Testis (tissue), 3 donors: ENCODE results near the gene COL26A1. TPM values are rescaled to one million over a fixed set of nuclear protein-coding genes. Genes with fewer than 3 reads are reported as not detected.

ENCODE experiments used
- DNase-seq: peaks from one replicate; pipeline ENCODE4 v3.0.0-alpha.2; 2019
- H3K27ac ChIP-seq, 2 donors: fragments of 200-600 bp; sonication (generic); one replicate each; pipeline ENCODE4 v1.5.1; 2019
- H3K27me3 ChIP-seq: fragments of 200-600 bp; sonication (generic); one replicate; pipeline ENCODE4 v1.5.1; 2019
- H3K36me3 ChIP-seq: fragments of 200-600 bp; sonication (generic); one replicate; pipeline ENCODE4 v1.5.1; 2017; ENCODE audit warnings: low read depth; ENCODE audit errors: missing control alignments
- H3K4me1 ChIP-seq: fragments of 200-600 bp; sonication (generic); one replicate; pipeline ENCODE4 v1.5.1; 2019
- H3K4me3 ChIP-seq, 2 donors: fragments of 200-600 bp; sonication (generic); one replicate each; pipeline ENCODE4 v1.5.1; 2017 to 2019
- H3K9me3 ChIP-seq: fragments of 200-600 bp; sonication (generic); one replicate; pipeline ENCODE4 v1.5.1; 2017
- POLR2A ChIP-seq: fragments of 450-650 bp; IDR thresholded peaks from one replicate; pipeline ENCODE4 v1.6.1; 2017; ENCODE audit warnings: antibody characterized with exemption, mild to moderate bottlenecking, moderate library complexity
- WGBS, 2 donors: methylation state at CpG; one replicate each; pipeline ENCODE4 v1.1.5; 2018; 5-methylcytosine and 5-hydroxymethylcytosine counted together
- intact Hi-C: fragments of 100-400 bp; cut with DNase I; formaldehyde crosslinking; loops from one replicate; pipeline ENCODE4 v1.15.1; 2023; ENCODE audit warnings: low total_unique reads
- polyA plus RNA-seq: library from polyadenylated mRNA; stranded (reverse); fragments of 350-450 nt; fragmentation: Illumina TruSeq; extraction: RNeasy Lipid Tissue Mini Kit (QIAGEN cat#74804); gene quantifications from one replicate; pipeline ENCODE4 v1.2.3, GENCODE V29; 2014; ENCODE audit warnings: low read depth, low replicate concordance; ENCODE audit not compliant: insufficient read depth
- total RNA-seq, 2 donors: library from RNA; depleted of rRNA; stranded (reverse); fragments of >200 nt; gene quantifications; one replicate each; pipeline ENCODE4 v1.2.3, GENCODE V29; 2016
- TF ChIP-seq, protein P1 (sequence below), 3 experiments: fragments of 450-650 bp in 2 of 3; fragments of 200-600 bp in 1 of 3; sonication (generic) in 1 of 3; IDR thresholded peaks; one replicate each; pipeline ENCODE4 v1.5.1; 2016 to 2019; ENCODE audit warnings: antibody characterized with exemption in 3 of 3, mild to moderate bottlenecking in 2 of 3, moderate library complexity in 1 of 3

The COL26A1 gene
- total and polyA plus RNA-seq, 3 donors from 2014 or later = 0.94 to 3.1 (median 1.1) TPM

DNA sequence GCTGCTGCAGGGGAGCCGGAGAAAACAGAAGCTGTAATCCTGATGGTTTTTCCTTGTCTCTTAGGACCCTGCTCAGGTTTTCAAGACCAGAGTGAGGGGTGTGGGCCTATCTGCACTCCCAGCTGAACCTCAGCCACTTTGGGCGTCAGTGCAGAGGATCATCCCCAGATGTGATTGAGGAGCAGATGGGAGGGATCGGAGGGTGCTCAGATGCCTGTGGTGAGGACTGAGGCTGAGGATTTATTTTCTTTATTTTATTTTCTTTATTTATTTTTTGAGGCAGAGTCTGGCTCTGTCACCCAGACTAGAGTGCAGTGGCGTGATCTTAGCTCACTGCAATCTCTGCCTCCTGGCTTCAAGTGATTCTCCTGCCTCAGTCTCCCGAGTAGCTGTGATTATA lies 13.9 kb downstream of the COL26A1 start:
- Histone ChIP-seq H3K4me3 (no peak overlapping the region), H3K27me3 (no peaks in the 10 kb centered on the region), H3K36me3 (no peaks in the 10 kb centered on the region), H3K9me3 (no peaks in the 10 kb centered on the region), H3K4me1 (no peaks in the 10 kb centered on the region), H3K27ac (no peak overlapping the region)
- intact Hi-C loops = no loop called here
- WGBS, 2 donors = 97 to 99% methylated on average over 5 of the region's 5 CpGs
- DNase-seq = no peak
- TF ChIP-seq, protein P1, sequence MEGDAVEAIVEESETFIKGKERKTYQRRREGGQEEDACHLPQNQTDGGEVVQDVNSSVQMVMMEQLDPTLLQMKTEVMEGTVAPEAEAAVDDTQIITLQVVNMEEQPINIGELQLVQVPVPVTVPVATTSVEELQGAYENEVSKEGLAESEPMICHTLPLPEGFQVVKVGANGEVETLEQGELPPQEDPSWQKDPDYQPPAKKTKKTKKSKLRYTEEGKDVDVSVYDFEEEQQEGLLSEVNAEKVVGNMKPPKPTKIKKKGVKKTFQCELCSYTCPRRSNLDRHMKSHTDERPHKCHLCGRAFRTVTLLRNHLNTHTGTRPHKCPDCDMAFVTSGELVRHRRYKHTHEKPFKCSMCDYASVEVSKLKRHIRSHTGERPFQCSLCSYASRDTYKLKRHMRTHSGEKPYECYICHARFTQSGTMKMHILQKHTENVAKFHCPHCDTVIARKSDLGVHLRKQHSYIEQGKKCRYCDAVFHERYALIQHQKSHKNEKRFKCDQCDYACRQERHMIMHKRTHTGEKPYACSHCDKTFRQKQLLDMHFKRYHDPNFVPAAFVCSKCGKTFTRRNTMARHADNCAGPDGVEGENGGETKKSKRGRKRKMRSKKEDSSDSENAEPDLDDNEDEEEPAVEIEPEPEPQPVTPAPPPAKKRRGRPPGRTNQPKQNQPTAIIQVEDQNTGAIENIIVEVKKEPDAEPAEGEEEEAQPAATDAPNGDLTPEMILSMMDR (IDR thresholded peaks at IDR 0.05) = no peak
- no peak for TF ChIP-seq POLR2A

DNA sequence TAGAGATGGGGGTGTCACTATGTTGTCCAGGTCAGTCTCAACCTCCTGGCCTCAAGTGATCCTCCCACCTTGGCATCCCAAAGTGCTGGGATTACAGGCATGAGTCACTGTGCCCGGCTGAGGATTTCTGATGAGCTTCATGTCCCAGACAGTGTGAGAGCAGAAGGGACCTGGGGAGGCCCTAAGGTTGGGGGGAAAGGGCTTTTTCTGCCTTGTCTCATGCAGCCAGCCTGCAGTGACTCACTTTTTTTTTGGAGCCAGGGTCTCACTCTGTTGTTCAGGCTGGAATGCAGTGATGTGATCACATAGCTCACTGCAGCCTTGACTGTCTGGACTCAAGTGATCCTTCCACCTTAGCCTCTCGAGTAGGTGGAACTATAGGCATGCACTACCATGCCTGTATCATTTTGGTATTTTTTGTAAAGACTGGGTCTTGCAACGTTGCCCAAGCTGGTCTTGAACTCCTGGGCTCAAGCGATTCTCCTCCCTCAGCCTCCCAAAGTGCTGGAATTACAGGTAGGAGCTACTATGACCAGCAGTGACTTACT lies 14.6 kb downstream of the COL26A1 start:
- H3K27ac ChIP-seq = no peak overlapping the region
- WGBS, 2 donors = 87 to 95% methylated on average over 4 of the region's 4 CpGs
- no peaks in the 10 kb centered on the region for H3K27me3 ChIP-seq
- no peaks in the 10 kb centered on the region for H3K4me1 ChIP-seq
- no peak overlapping the region for H3K4me3 ChIP-seq
- TF ChIP-seq, protein P1 (IDR thresholded peaks at IDR 0.05) = no peak
- no peak for TF ChIP-seq POLR2A
- intact Hi-C loops = no loop called here
- no peaks in the 10 kb centered on the region for H3K9me3 ChIP-seq
- no peak for DNase-seq
- H3K36me3 ChIP-seq = no peaks in the 10 kb centered on the region

DNA sequence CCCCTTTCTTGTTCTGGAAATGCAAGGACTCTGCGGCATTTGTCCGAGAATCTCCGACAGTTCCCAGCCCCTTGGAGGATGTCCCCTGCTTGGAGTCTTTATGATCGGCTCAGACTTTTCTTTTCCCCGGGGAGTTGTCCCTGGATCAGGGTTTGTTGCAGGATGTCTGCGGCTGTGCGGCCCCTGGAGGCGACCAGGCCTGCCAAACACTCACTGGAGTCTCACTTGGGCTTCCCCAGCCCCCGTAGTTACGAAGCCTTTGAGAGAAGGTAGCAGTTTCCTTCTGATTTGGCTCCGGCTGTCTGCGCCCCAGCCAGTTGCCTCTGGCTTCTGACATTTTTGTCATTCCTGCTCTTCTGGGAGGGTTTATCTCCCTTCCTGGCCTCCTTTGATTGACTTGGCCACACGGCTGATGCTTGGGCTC lies 16.1 kb downstream of the COL26A1 start:
- Histone ChIP-seq H3K9me3 (no peaks in the 10 kb centered on the region), H3K27me3 (no peaks in the 10 kb centered on the region), H3K27ac (no peak overlapping the region), H3K36me3 (no peaks in the 10 kb centered on the region), H3K4me3 (no peak overlapping the region), H3K4me1 (no peaks in the 10 kb centered on the region)
- intact Hi-C loops = no loop called here
- TF ChIP-seq, protein P1 (IDR thresholded peaks at IDR 0.05) = no peak
- no peak for TF ChIP-seq POLR2A
- WGBS, 2 donors = 26 to 47% methylated on average over 12 to 13 of the region's 13 CpGs
- DNase-seq = no peak

DNA sequence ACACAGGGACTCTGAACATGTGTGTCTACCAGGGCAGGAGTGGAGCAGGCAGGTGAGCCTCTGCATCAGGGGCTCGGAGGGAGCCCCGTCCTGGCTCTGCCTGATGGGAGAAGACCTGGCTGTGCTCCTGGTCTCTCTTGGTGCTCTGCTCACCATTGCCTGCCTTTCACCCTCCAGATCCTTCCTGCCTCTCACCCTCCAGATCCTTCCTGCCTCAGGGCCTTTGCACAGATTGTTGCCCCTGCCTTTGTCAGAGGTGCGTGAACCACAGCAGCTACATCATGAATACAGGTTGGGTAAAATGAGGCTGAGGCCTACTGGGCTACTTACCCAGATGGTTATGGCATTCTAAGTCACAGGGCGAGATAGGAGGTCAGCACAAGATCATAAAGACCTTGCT lies 16.6 kb downstream of the COL26A1 start:
- no peaks in the 10 kb centered on the region for H3K9me3 ChIP-seq
- H3K4me3 ChIP-seq = no peak overlapping the region
- whole genome bisulfite sequencing, 2 donors = 92 to 100% methylated on average over 2 to 4 of the region's 4 CpGs
- H3K27ac ChIP-seq = no peak overlapping the region
- no peak for DNase-seq
- H3K36me3 ChIP-seq = no peaks in the 10 kb centered on the region
- no peaks in the 10 kb centered on the region for H3K4me1 ChIP-seq
- TF ChIP-seq POLR2A = no peak
- TF ChIP-seq, protein P1 (IDR thresholded peaks at IDR 0.05) = no peak
- H3K27me3 ChIP-seq = no peaks in the 10 kb centered on the region
- intact Hi-C loops = no loop called here

DNA sequence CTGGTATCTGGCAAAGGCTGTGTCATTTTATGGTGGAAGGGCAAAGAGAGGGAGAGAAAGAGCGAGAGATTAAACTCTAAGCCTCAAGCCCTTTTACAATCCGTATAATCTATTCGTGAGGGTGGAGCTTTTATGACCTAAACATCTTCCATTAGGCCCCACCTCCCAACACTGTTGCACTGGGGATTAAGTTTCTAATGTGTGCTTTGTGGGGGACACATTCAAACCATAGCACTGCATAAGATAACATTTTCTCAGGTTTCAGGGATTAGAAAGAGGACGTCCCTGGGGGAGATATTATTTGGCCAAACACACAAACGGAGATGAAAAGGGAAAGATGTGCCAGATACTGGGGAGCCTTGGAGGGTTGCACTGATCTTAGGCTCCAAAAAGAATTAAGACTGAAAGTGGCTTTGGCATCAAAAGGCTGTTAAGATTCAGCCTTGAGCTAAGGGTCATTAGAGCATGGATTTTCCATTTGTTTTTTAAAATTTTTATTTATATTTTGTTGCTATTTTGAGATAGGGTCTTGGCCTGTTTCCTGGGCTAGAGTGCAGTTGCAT lies 19.0 kb downstream of the COL26A1 start:
- Histone ChIP-seq H3K9me3 (no peaks in the 10 kb centered on the region), H3K4me1 (no peaks in the 10 kb centered on the region), H3K4me3 (no peak overlapping the region), H3K27me3 (no peaks in the 10 kb centered on the region), H3K27ac (no peak overlapping the region), H3K36me3 (no peaks in the 10 kb centered on the region)
- TF ChIP-seq POLR2A = no peak
- 58 to 59% methylated on average over 5 of the region's 5 CpGs for WGBS, 2 donors
- DNase-seq = no peak
- intact Hi-C loops = no loop called here
